Lower lobe of right lung (tissue), 2 donors: ENCODE data around the gene GSDMA. TPM values are rescaled to one million over a fixed set of nuclear protein-coding genes. Genes with fewer than 3 reads are reported as not detected.
"Not testable (repeated sequence)": the region's sequence is repeated elsewhere in the genome, so short reads cannot be mapped to it uniquely, and the experiment has no call there.

ENCODE experiments used
- ATAC-seq, 2 donors: fragments of 200-7000 bp; cut with Tn5 transposase; one replicate each; pipeline ENCODE4 v1.9.1; 2020 to 2022; ENCODE audit warnings: mild to moderate bottlenecking in 2 of 2, moderate library complexity in 2 of 2
- DNase-seq: peaks from one replicate; pipeline ENCODE4 v3.0.0-alpha.2; 2020
- H3K27ac ChIP-seq: fragments of 200-600 bp; one replicate; pipeline ENCODE4 v1.8.0; 2022
- H3K27me3 ChIP-seq: fragments of 200-600 bp; one replicate; pipeline ENCODE4 v1.8.0; 2022; ENCODE audit warnings: low read depth
- H3K36me3 ChIP-seq: fragments of 200-600 bp; one replicate; pipeline ENCODE4 v1.8.0; 2022; ENCODE audit warnings: mild to moderate bottlenecking
- H3K4me1 ChIP-seq: fragments of 200-600 bp; one replicate; pipeline ENCODE4 v1.8.0; 2022
- H3K4me3 ChIP-seq: fragments of 200-600 bp; one replicate; pipeline ENCODE4 v1.8.0; 2022; ENCODE audit warnings: mild to moderate bottlenecking
- H3K9me3 ChIP-seq: fragments of 200-600 bp; one replicate; pipeline ENCODE4 v1.8.0; 2022
- CTCF ChIP-seq: fragments of 200-600 bp; IDR thresholded peaks from one replicate; pipeline ENCODE4 v1.8.0; 2022; ENCODE audit warnings: antibody characterized with exemption, mild to moderate bottlenecking
- intact Hi-C: fragments of 100-400 bp; cut with DNase I; formaldehyde crosslinking; loops from one replicate; pipeline ENCODE4 v1.11.0; 2022
- total RNA-seq: library from RNA; stranded (reverse); fragmentation: NEBNext Ultra II Directional; extraction: Animal tissue kit (Norgen Biotek cat#: 25700); gene quantifications from one replicate; pipeline ENCODE4 v1.2.1, GENCODE V29; 2021
- donor health status: DM: no; HTN: yes; CAD: no; lungs with severe emphysema.

Gene GSDMA
- total RNA-seq, 1 donor from 2014 or later = 0.62 TPM

GRCh38 chr17:40004072-40004471, 41.3 kb downstream of the GSDMA start:
- intact Hi-C loops = no loop called here
- H3K4me3 ChIP-seq = no peak overlapping the region
- ATAC-seq (no peak), DNase-seq (no peak)
- H3K4me1 ChIP-seq = no peaks in the 10 kb centered on the region
- no peaks in the 10 kb centered on the region for H3K9me3 ChIP-seq
- no peaks in the 10 kb centered on the region for H3K27me3 ChIP-seq
- no peaks in the 10 kb centered on the region for H3K36me3 ChIP-seq
- no peak overlapping the region for H3K27ac ChIP-seq
- TF ChIP-seq CTCF = no peak

- Histone ChIP-seq H3K4me3 (no peak overlapping the region), H3K36me3 (no peaks in the 10 kb centered on the region), H3K27ac (no peak overlapping the region), H3K9me3 (no peaks in the 10 kb centered on the region), H3K4me1 (no peaks in the 10 kb centered on the region), H3K27me3 (no peaks in the 10 kb centered on the region)
- intact Hi-C loops = no loop called here
- ATAC-seq (no peak), DNase-seq (no peak)
- no peak for TF ChIP-seq CTCF
These were observed 41.9 kb downstream of the GSDMA start for GRCh38 chr17:40004712-40005111.

DNA sequence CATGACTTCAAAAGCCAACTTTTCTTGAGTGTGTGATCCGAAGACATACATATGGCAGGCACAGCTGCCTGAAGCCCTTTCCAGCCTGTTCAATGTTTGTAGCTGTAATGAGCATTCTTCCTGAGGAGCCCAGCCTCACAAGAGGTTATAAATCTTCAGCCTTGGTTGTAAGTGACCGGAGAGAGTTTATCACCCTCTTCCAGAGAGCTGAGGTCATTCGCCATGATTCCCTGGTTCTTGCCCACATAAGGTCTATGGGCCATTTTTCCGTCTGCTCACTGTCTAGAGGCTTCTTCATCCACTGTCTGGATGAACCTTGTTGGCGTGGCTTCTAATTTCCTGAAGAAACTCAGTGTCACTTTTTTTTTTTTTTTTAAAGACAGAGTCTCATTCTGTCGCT, 42.7 kb downstream of the GSDMA start:
- ATAC-seq (no peak), DNase-seq (no peak)
- TF ChIP-seq CTCF = no peak
- intact Hi-C loops = no loop called here
- no peaks in the 10 kb centered on the region for H3K4me1 ChIP-seq
- no peaks in the 10 kb centered on the region for H3K9me3 ChIP-seq
- no peaks in the 10 kb centered on the region for H3K27me3 ChIP-seq
- H3K36me3 ChIP-seq = no peaks in the 10 kb centered on the region
- H3K27ac ChIP-seq = no peak overlapping the region
- no peak overlapping the region for H3K4me3 ChIP-seq

- intact Hi-C loops, H3K27me3 ChIP-seq, H3K36me3 ChIP-seq, H3K27ac ChIP-seq, H3K9me3 ChIP-seq, DNase-seq, ATAC-seq, H3K4me3 ChIP-seq: not testable (repeated sequence)
- H3K4me1 ChIP-seq = peaks cover 27% of the 10 kb centered on the region
These were observed 48.2 kb downstream of the GSDMA start for GRCh38 chr17:40010946-40011500.

GRCh38 chr17:40012017-40012647, 49.3 kb downstream of the GSDMA start:
- DNase-seq, ATAC-seq, H3K4me3 ChIP-seq, H3K36me3 ChIP-seq, intact Hi-C loops, H3K27me3 ChIP-seq, H3K27ac ChIP-seq, H3K9me3 ChIP-seq: not testable (repeated sequence)
- peaks cover 38% of the 10 kb centered on the region for H3K4me1 ChIP-seq

- DNase-seq = no peak
- H3K36me3 ChIP-seq = peaks cover 4% of the 10 kb centered on the region
- H3K27ac ChIP-seq = peak overlapping the region; percentile 68
- intact Hi-C loops = no loop called here
- no peak overlapping the region for H3K4me3 ChIP-seq
- H3K27me3 ChIP-seq = no peaks in the 10 kb centered on the region
- H3K9me3 ChIP-seq = no peaks in the 10 kb centered on the region
- peak; percentile 2 to 20 for ATAC-seq
- peaks cover 56% of the 10 kb centered on the region for H3K4me1 ChIP-seq
- TF ChIP-seq CTCF = no peak
These were observed 51.7 kb downstream of the GSDMA start for GRCh38 chr17:40014375-40014980.
